Astrocyte of the cerebellum (primary cell): Measurements from ENCODE around the gene NPDC1.

Experiments used
- DNase-seq: peaks from one replicate; pipeline ENCODE4 v3.0.0-alpha.2; 2011; ENCODE audit warnings: low read depth
- H3K4me3 ChIP-seq: 2 replicates; pipeline ENCODE4 v1.5.1; 2011; ENCODE audit warnings: mild to moderate bottlenecking, low read depth, low read length, moderate library complexity
- in situ Hi-C: cut with HindIII; loops from 2 replicates; pipeline ENCODE4 v1.10.0; 2017; ENCODE audit warnings: low sequenced_read_pairs
- TF ChIP-seq, protein P1 (sequence below): IDR thresholded peaks from 2 replicates; pipeline ENCODE4 v1.5.1; 2012; ENCODE audit warnings: low read length, low read depth, moderate library complexity, mild to moderate bottlenecking; ENCODE audit errors: missing control alignments

Gene NPDC1, protein sequence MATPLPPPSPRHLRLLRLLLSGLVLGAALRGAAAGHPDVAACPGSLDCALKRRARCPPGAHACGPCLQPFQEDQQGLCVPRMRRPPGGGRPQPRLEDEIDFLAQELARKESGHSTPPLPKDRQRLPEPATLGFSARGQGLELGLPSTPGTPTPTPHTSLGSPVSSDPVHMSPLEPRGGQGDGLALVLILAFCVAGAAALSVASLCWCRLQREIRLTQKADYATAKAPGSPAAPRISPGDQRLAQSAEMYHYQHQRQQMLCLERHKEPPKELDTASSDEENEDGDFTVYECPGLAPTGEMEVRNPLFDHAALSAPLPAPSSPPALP

DNA sequence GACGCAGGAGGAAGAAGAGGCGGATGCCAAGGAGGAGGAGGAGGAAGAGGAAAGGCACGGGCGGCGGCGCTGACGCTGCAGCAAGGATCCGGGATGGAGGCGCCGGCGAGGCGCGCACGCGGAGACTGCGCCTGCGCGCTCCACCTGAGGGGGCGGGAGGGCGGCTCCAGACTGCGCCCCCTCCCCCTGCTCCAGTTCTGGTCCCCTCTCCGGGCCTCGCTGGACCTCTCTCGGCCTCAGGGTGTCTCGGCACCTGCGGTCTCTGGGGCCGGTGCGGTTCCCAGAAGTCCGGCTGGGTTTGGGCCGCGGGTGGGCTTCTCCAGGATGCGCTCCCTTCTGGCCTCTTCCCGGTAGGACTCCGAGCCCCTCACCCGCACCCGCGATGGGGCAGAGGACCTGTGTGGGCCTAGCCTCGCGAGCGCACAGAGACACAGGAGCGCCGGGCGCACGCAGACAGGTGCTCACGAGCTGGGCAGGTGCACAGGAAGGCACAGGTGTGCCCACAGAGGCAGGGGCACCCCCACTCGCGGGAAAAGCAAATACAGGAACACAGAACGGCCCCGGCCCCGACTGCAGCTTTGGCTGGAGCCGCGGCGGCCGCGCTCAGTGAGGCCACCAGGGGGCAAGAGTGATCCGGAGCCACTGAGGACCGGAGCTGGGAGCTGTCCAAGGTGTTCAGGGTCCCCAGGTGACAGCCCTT lies at the start of gene NPDC1:
Gene NPDC1, minus strand, starts transcription at position 90 of the 700 bp plus-strand sequence. CDS start 188 bp downstream, outside the sequence.
- TF ChIP-seq, protein P1, sequence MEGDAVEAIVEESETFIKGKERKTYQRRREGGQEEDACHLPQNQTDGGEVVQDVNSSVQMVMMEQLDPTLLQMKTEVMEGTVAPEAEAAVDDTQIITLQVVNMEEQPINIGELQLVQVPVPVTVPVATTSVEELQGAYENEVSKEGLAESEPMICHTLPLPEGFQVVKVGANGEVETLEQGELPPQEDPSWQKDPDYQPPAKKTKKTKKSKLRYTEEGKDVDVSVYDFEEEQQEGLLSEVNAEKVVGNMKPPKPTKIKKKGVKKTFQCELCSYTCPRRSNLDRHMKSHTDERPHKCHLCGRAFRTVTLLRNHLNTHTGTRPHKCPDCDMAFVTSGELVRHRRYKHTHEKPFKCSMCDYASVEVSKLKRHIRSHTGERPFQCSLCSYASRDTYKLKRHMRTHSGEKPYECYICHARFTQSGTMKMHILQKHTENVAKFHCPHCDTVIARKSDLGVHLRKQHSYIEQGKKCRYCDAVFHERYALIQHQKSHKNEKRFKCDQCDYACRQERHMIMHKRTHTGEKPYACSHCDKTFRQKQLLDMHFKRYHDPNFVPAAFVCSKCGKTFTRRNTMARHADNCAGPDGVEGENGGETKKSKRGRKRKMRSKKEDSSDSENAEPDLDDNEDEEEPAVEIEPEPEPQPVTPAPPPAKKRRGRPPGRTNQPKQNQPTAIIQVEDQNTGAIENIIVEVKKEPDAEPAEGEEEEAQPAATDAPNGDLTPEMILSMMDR: peak; percentile 80

DNA sequence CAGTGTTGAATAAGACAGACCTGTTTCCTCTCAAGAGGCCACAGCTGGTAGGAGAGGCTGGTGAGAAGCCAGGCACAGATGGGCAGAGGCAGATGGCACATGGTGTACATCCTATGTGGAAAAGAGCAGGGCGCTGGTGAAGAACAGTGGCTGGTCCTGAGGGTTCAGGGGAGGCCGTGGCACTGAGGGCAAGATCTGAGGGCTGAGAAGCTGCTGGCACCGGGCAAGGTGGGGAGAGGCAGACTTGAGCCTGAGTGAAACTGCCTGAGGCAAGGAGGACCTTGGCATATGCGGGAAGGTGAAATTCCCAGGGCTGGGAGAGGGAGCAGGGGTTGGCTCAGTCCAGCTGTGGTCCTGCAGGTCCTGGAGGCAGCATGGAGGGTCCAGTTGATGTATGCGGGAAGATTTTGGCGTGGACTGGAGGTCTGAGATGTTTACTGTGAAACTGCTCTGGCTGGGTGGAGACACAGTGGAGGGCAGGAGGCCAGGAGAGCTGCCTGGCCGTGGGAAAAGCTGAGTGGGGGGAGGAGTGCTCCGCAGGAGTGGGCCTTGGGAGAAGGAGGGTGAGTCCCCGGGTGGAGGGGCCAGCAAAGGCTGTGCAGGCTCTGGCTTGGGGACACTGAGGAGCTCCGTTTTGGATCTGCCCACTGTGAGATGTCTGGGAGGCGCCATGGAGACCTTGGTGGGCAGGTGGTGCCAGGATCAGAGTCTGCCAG lies 43.4 kb upstream of the NPDC1 start:
- in situ Hi-C loops: no loop called here
- DNase-seq: no peak
- H3K4me3 ChIP-seq: no peak overlapping the region
- TF ChIP-seq, protein P1: no peak

More for the DNA sequence above, at the start of gene NPDC1:
- peak; percentile 22 for DNase-seq
- H3K4me3 ChIP-seq: peak within 1 kb of the TSS; percentile 52
- in situ Hi-C loops: loop anchor here (25.0 kb wide), 1 partner anchor 259 kb away; the partner anchor contains the start of genes CCDC183 and TMEM141

DNA sequence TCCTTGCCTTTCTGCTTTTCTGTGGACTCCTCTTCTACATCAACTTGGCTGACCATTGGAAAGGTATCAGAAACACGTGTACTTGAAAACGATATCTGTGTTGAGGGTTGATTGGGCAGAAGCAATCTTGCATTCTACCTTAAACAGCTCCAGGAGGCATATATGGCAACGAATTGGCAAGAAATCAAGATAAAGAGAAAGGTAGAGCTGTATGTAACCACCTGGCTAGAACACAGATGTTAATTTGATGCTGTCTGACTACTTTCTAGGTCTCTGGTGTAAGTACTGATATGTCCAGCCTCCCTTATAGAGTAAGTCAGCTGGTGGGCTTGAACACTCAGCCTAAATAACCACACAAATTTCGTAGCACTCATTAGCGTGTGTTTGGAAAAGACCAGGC lies 42.1 kb upstream of the NPDC1 start:
- TF ChIP-seq, protein P1: no peak
- in situ Hi-C loops: no loop called here
- no peak for DNase-seq
- H3K4me3 ChIP-seq: no peak overlapping the region

DNA sequence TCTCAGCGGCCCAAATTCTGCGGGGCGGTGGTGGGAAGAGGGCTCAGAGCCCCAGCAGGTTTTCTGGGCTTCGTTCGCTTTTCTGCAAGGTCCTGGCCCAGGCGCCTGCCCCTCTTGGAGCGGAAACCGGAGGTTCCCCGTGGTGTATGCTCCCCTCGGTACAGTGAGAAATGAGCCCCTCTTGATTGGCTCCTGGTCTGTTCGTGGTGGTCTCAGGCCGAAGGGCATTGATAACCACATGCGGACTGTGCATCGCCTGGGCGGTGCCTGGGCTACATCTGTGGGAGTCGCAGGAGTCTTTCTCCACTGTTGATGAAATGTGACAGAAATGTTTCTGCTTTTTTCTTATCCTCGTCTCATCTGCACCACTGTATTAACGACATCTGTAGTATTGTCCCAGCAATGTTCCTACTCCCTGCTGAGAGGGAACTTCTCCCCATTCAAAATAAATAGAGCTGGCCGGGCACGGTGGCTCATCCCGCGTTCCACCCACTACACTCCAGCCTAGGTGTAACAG lies 41.5 kb upstream of the NPDC1 start:
- no peak for DNase-seq
- in situ Hi-C loops: no loop called here
- peak overlapping the region; percentile 82 for H3K4me3 ChIP-seq
- TF ChIP-seq, protein P1: no peak

DNA sequence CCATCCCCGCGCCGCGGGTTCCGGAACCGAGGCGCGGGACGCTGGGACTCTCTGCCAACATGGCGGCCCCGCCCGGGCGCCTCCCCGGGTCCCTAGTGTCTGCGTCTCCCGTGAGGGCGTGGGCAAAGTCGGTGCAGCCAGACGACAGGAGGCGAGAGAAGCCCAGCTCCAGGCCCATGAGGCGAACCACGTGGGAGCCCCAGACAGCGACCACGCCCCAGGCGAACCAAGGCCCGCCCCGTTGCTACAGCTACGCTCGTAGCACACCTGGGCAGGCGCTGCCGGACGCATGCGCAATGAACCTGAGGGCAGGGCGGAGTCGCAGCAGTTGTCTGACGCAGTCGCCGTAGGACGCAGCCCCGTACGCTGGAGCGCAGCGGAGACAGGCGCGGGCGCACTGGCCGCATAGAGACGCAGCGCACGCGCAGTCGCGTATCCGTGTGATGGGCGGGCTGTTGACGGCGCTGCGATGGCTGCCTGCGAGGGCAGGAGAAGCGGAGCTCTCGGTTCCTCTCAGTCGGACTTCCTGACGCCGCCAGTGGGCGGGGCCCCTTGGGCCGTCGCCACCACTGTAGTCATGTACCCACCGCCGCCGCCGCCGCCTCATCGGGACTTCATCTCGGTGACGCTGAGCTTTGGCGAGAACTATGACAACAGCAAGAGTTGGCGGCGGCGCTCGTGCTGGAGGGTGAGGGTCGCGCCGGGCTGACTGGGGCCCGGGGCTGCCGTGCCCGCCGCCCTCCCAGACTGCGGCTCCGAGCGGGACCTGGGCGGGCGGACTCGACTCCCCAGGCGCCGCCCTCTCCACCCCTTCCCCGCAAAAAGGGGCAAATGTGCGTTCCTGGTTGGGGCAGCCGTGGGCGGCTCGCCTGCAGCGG lies 40.8 kb upstream of the NPDC1 start, which contains the start of gene MAN1B1:
Gene MAN1B1, plus strand, starts transcription at position 455 of the 878 bp plus-strand sequence. Its CDS starts 15 bp downstream, at position 470.
- DNase-seq: peak; percentile 94
- TF ChIP-seq, protein P1: no peak
- in situ Hi-C loops: no loop called here
- H3K4me3 ChIP-seq: peak within 1 kb of the TSS; percentile 82
